GM21723 (cell line): ENCODE results near the gene CTDP1.
"Not testable (repeated sequence)": the region's sequence is repeated elsewhere in the genome, so short reads cannot be mapped to it uniquely, and the experiment has no call there.

Experiments
- ATAC-seq: cut with Tn5 transposase; IDR thresholded peaks from one replicate; pipeline ENCODE4 v1.9.1; 2021; ENCODE audit warnings: mild to moderate bottlenecking, moderate library complexity; ENCODE audit not compliant: unreplicated experiment

The CTDP1 gene

DNA sequence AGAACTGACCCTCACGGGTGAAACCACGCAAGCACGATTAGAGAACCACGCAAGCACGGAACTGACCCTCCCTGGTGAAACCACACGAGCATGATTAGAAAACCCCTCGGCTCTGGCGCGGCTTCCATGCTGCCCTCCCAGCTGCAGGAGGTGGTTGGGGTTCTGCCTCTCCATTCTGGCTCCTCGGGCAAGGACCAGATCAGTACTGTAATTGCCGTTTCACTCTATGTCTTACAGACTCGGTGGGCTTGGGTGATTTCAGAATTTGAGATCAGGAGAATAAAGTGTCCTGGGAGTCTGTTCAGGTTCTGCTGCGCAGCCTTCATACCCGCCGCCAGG is 59.8 kb downstream of the CTDP1 start:
- no peak for ATAC-seq

DNA sequence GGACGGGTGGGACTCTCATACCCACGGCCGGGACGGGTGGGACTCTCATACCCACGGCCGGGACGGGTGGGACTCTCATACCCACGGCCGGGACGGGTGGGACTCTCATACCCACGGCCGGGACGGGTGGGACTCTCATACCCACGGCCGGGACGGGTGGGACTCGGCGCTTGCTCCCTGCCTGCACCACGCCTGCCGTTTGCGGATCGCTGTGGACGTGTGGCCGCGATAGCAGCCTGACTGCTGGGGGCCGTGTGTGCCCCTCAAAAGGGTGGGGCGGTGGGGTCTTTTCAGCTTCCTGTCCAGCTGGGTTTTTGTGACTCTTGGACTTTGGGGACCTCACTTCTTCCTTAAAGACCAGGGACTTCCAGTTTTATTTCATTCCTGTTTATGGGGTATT is 60.4 kb downstream of the CTDP1 start:
- ATAC-seq = not testable (repeated sequence)

DNA sequence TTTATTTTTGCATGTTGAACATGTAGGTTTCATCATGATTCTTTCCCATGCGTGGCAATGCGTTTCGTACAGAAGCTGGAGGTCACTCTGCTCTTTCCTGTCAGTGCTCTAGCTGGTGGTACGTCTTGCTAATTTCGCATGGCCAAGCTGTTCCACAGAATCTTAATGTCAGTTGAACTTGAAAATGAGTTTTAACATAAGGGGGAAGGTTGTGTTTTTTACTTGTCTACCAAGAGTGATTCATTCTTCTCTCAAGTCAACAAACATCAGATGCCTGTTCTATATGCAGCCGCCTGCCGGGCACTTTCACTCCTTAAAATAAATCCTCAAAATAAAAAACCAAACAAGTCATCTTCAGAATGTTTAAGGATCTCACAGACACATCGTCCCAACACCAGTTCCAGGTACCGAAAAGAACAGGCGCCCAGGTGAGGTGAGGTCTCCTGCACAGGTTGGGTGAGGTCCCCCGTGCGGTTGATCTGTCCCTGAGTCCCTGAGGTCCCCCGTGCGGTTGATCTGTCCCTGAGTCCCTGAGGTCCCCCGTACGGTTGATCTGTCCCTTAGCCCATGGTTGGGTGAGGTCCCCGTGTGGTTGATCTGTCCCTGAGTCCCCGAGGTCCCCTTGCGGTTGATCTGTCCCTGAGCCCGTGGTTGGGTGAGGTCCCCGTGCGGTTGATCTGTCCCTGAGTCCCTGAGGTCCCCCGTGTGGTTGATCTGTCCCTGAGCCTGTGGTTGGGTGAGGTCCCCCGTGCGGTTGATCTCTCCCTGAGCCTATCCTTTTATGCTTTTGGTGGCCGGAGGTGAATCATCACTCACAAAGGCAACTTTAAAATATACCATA is 61.1 kb downstream of the CTDP1 start:
- ATAC-seq = no peak

DNA sequence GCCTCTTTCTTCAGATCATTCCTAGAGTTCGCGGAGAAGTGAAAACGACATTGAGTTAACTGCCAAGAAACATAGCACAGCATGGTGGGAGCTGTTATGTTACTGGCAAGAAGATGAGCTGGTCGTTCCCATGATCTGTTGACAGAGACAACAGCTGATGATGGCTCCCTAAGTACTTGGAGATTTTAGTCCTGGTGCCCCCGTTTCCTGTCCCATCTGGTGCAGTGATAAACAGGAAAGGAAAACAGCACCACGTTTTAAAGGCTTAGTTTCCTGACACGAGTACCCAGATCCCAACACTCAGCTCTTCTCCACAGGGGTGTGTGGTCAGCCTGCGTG is 61.7 kb downstream of the CTDP1 start:
- no peak for ATAC-seq

GRCh38 chr18:79742076-79742475 is 62.5 kb downstream of the CTDP1 start:
- ATAC-seq = no peak

DNA sequence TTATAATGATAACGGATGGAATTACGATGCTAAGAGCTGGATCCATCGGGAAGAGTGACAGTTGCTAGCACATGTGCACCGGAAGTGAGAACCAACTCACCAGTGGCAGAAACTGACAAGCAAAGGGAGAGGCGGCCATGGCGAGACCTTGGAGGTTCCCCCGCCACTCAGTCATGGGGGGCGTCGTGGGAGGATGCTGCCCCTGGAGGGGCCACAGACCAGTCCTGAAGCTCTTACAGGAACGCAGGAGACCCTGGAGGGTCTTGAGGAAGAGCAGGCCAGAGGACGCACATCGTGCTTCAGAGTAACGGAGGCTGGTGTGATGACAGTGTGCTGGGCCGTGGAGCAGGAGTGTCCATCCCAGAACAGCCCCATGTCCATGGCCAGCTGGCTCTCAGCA is 65.0 kb downstream of the CTDP1 start:
- no peak for ATAC-seq

GRCh38 chr18:79746730-79747129 is 67.1 kb downstream of the CTDP1 start:
- no peak for ATAC-seq

DNA sequence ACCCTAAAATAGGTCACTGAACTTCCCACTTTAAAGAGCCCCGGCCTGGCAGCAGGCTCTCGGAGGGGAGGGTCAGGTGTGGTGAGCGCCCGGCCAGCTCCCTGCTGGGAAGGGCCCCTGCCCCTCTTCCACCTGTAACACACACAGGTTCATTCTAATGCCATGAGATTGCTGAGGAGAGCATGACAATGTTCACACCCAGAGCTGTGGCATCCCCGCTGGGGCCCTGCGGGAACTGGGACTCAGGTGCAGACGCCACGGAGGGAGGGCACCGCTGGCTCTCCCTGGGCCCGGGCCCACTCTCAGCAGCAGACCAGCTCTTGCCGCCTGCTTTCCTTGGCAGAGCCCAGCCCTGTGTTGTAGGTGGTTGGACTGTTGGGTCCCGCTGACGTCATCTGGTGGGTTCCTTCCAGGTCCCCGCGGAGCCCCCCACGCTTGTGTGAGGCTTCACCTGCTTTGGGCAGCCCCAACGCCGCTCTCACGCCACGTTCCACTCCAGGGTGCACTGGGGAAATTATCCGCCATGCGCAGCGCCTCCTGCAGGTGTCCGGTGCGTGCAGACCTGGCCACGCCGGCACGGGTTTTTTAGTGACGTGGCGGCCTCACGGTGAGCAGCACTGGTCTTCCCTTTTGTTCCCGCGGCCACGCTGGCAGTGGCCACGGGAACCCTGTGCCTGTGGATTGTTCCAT is 67.7 kb downstream of the CTDP1 start:
- ATAC-seq = no peak

DNA sequence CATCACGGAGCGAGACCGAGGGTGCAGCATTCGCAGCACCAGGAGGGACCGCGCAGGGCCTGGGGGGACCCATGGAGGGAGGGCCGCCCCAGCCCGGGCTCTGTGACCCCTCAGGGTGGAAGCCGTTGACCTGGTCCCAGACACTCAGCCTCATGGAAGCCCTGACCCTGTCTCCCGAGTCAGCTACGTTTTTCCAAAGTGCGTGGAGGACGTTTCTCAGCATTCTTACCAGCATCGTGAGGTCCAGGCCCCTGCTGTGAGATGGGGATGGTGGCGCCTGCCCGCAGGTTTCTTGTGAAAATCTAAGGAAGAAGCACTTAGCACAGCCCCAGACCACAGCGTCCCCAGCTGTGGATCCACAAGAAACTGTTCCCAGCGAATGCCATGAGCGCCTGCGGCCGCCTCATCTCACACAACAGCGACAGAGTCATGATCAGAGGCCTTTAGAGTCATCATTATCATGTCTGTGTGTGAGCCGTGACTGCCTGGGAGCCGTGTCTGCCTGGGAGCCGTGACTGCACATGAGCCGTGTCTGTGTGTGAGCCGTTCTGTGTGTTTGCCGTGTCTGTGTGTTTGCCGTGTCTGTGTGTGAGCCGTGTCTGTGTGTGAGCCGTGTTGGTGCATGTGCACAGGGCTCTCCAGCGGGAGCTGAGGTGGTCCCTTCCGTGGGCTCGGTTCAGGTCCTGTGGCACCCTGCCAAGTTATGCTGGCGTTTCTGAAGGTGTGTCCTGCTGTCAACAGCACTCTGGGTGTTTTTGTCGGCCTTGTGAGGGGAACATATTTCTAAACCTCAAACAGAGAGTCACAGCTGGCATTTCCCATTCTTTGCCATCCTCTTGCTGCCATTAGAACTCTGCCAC is 68.9 kb downstream of the CTDP1 start:
- ATAC-seq = no peak

GRCh38 chr18:79749251-79750191 is 69.9 kb downstream of the CTDP1 start:
- no peak for ATAC-seq

GRCh38 chr18:79750980-79751571 is 71.5 kb downstream of the CTDP1 start:
- ATAC-seq = no peak

DNA sequence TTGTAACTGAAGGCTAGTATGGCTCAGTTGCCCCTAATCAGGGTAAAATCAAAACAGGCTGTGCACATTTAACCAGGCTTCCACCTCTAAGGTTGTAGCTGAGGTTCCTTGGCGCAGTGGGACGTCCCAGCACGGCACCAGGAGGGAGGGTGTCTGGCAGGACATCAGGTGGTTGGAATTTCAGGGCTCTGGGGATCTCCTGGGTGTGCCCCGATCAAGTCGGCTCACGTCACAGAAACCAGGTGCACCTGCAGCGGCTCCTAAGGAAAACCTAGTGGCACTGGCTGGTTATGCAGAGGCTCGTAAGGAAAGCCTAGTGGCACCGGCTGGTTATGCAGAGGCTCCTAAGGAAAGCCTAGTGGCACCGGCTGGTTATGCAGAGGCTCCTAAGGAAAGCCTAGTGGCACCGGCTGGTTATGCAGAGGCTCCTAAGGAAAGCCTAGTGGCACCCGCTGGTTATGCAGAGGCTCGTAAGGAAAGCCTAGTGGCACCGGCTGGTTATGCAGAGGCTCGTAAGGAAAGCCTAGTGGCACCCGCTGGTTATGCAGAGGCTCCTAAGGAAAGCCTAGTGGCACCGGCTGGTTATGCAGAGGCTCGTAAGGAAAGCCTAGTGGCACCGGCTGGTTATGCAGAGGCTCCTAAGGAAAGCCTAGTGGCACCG is 72.4 kb downstream of the CTDP1 start:
- not testable (repeated sequence) for ATAC-seq

- not testable (repeated sequence) for ATAC-seq
Measured at GRCh38 chr18:79752946-79753345, 73.3 kb downstream of the CTDP1 start.

GRCh38 chr18:79753391-79753851 is 73.8 kb downstream of the CTDP1 start:
- ATAC-seq = no peak

DNA sequence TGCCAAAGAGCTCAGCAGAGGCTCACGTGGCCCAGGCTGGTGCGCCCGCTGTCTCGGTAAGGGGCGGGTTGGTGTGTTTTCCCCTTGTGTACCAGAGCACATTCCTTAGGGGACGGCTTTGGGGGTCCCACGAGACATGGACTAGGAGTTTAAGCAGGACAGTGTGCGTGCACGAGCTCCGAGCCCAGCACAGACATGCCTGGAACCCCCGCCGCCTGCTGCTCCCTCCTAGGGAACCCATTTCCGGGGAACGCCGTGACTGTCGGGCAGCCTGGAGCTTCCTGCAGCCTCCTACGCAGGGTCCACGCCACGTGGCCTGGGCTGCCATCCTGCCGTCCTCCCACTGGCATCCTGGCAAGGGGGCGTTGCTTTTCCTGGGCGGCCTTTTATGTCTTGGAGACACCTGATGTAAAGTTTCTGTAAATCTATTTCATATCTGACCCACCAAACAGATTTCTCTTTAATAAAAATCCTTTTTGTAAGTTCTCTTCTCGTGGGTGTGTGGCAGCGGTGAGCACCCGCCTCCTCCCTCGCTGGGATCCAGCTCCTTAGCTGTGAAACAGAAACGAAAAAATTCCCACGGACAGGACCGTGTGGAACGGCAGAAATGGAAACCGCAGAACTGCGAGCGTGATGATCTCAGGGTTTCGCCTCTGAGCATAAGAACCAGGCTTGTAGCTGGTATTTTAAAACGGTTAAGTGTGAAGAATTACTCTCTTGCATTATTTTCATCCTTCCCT is 74.6 kb downstream of the CTDP1 start:
- no peak for ATAC-seq

DNA sequence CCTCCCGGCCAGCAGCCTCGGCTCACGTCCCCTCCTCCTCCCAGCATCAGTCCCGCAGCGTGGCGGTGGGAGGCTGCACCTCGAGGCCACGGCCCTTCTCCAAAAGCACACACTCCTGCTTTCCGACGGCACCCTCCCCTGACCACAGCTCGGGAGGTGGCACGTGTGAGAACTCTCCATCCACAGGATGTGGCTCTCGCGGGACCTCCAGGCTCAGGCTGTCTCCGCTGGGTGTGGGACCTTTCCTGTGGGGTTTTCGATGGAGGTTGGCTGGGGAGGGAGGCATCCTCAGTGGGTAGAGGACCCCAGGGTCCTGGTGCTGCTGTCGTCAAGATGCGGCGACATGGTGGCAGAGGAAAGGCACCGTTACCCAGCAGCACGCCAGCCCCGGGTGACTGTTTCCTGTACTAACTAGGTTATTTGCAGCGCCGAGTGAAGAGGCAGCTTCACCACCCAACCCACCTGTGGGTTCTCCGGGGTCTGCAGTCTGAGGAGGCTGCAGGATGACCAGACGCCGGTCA is 75.3 kb downstream of the CTDP1 start:
- ATAC-seq = no peak

DNA sequence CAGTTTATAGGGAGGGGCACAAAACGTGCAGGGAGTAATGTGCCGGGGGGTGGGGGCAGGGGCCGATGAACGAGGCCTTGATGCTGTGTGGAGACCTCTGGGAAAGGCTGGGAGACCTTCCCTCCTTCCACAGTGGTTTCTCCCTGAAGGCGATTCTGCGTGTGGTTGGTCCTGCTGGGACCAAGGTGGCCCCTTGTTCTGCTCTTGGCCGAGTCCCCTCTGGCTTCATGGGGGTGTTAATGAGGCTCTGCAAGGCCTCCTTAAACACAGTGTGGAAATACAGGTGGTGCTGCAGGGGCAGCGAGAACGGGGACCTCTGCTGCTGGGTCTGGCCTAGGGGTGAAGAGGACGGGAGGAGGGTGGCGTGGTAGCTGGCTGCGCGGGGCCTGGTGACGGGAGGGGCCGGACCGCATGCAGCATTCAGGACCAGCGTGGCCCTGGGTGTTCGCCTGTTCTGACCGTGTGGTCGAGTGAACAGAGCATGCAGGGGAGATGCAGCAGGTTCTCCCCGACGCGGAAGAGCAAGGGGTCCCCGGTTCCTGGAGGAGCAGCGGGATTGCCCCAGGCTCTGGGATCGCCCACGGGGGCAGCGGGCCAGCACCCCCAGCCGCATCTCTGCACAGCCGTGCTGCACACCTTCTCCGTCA is 76.0 kb downstream of the CTDP1 start:
- ATAC-seq = no peak

DNA sequence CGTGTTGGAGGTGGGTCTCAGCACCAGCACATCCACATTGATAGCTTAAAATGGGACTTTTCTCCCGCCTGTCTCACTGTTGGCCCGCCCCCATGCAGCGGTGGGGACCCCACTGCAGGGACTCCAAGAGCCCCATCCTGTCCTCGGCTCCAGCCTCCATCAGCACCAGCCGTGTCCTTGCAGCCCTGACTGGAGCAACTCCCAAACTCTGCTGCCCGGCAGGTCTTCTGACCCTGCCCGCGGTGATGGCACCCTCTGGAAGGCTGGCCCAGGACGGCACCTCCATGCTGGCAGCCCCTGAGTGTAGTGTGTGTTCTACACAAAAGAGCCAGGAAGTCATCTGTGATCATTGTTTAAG is 76.5 kb downstream of the CTDP1 start:
- ATAC-seq = no peak
